Measurements from ENCODE around the gene USP9X. TPM values are rescaled to one million over a fixed set of nuclear protein-coding genes. Genes with fewer than 3 reads are reported as not detected.

Gene USP9X
- total and polyA plus RNA-seq, 10 donors, result 8.0 to 116 (median 87.5) TPM

DNA sequence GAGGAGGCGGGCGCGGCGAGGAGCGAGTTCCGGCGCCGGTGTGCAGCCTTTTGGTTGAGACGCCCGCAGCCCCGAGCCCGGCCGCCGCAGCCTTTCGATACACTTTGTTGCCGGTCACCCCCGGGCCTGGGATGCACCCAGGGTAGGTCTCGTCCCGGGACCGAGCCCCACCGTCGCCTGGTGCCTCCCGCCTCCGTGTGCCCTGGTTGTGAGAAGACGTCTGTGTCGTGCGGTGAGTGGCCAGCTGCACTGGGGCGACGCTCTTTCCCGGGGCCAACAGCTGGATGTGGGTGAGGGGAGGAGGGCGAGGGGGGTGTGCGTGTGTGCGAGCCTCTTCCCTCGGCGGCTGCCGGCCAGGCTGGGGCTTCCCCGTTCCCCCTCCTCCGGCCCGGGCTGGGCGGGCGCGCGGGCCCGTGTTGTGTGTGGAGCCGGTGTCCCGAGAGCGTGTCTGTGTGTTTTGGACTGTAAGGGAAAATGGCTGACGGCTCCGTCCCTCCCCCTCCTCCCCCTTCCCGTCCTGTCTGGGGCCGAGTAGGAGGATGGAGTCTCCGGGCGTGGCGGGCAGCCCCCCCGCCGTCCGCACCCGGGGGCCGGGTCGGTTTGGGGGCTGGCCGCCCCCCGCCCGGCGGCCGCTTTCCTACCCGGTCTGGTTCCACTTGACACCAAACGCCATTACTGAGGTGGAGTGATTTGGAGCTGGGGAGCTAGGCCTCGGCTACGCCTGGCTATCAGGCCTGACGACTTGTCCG lies 807 bp downstream of the USP9X start:
- Histone ChIP-seq H3K36me3 (no peaks in the 10 kb centered on the region), H3K4me3 (peak overlapping the region; percentile 58 to 91 (median 79)), H3K27ac (peak overlapping the region; percentile 95 to 100 (median 99)), H3K27me3 (replicated peaks in 1 of 7) (no peaks in the 10 kb centered on the region), H3K4me1 (peaks cover 17 to 56% (median 40%) of the 10 kb centered on the region in 6 donors), H3K9me3 (no peaks in the 10 kb centered on the region)
- 0 to 8% (median 1%) methylated on average over 18 to 66 of the region's 71 CpGs for WGBS, 5 donors
- intact Hi-C loops (cut with DNase I; ENCODE audit: low total_unique reads), result no loop called here
- no peak for TF ChIP-seq POLR2AphosphoS5 (IDR thresholded peaks at IDR 0.05)
- TF ChIP-seq, protein P1, sequence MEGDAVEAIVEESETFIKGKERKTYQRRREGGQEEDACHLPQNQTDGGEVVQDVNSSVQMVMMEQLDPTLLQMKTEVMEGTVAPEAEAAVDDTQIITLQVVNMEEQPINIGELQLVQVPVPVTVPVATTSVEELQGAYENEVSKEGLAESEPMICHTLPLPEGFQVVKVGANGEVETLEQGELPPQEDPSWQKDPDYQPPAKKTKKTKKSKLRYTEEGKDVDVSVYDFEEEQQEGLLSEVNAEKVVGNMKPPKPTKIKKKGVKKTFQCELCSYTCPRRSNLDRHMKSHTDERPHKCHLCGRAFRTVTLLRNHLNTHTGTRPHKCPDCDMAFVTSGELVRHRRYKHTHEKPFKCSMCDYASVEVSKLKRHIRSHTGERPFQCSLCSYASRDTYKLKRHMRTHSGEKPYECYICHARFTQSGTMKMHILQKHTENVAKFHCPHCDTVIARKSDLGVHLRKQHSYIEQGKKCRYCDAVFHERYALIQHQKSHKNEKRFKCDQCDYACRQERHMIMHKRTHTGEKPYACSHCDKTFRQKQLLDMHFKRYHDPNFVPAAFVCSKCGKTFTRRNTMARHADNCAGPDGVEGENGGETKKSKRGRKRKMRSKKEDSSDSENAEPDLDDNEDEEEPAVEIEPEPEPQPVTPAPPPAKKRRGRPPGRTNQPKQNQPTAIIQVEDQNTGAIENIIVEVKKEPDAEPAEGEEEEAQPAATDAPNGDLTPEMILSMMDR (IDR thresholded peaks at IDR 0.05 in 8 of 11, conservative IDR thresholded peaks at IDR 0.05 in 3 of 11), result no peak
- peak in 1 of 3 donors; percentile 46 for TF ChIP-seq POLR2A (IDR thresholded peaks at IDR 0.05)
- DNase-seq, result peak; percentile 92

DNA sequence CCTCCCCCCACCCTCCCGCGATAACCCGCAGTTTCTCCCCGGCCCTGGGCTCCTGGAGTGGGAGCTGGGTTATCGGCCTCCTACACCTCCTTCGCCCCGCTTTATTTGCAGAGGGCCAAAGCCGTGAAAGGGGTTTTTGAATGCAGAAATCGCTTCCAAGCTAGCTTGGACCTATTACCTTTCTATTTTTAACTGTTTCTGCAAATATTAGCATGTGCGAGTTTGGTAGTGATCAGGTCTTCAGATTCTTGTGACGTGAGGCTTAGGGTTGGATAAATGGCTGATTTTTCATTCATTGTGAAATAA lies 1.3 kb downstream of the USP9X start:
- H3K36me3 ChIP-seq, result no peaks in the 10 kb centered on the region
- intact Hi-C loops (cut with DNase I; ENCODE audit: low total_unique reads), result no loop called here
- no peak for TF ChIP-seq POLR2A (IDR thresholded peaks at IDR 0.05)
- no peak for DNase-seq
- H3K9me3 ChIP-seq, result no peaks in the 10 kb centered on the region
- peak overlapping the region; percentile 58 to 91 (median 79) for H3K4me3 ChIP-seq
- H3K4me1 ChIP-seq, result peaks cover 17 to 60% (median 45%) of the 10 kb centered on the region in 6 donors
- peak overlapping the region; percentile 95 to 100 (median 99) for H3K27ac ChIP-seq
- no peaks in the 10 kb centered on the region for H3K27me3 ChIP-seq (replicated peaks in 1 of 7)
- WGBS, 5 donors, result 0 to 3% (median 2%) methylated on average over 8 to 11 of the region's 11 CpGs

DNA sequence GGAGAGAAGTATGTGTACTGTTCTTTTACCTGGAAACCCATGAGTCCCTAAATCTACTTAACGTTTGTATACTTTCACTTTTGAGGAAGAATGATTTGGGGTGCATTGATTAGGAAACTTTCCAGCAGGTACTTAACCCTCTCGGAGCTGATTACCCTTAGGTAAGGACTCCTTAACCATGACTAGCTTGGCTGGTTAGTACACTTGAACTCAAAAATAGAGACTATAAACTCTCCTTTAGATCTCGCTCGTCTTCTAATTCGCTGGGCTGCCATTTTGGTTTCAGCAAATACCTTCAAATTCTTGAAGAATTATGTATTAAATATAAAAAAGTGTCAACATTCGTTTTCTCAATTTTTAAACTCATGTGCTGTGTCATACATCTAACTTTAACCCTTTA lies 2.0 kb downstream of the USP9X start:
- Histone ChIP-seq H3K36me3 (no peaks in the 10 kb centered on the region), H3K4me1 (peaks cover 17 to 65% (median 51%) of the 10 kb centered on the region in 6 donors), H3K27ac (peak overlapping the region in 7 of 8 donors; percentile 95 to 100 (median 99)), H3K27me3 (replicated peaks in 1 of 7) (no peaks in the 10 kb centered on the region), H3K9me3 (no peaks in the 10 kb centered on the region), H3K4me3 (peak overlapping the region; percentile 58 to 91 (median 79))
- no peak for DNase-seq
- intact Hi-C loops (cut with DNase I; ENCODE audit: low total_unique reads), result no loop called here
- WGBS, 5 donors, result 4 to 46% (median 10%) methylated on average over 6 of the region's 6 CpGs
- TF ChIP-seq POLR2A (IDR thresholded peaks at IDR 0.05) (no peak), POLR2AphosphoS5 (IDR thresholded peaks at IDR 0.05) (no peak)
- TF ChIP-seq, protein P1 (IDR thresholded peaks at IDR 0.05 in 8 of 11, conservative IDR thresholded peaks at IDR 0.05 in 3 of 11), result no peak

DNA sequence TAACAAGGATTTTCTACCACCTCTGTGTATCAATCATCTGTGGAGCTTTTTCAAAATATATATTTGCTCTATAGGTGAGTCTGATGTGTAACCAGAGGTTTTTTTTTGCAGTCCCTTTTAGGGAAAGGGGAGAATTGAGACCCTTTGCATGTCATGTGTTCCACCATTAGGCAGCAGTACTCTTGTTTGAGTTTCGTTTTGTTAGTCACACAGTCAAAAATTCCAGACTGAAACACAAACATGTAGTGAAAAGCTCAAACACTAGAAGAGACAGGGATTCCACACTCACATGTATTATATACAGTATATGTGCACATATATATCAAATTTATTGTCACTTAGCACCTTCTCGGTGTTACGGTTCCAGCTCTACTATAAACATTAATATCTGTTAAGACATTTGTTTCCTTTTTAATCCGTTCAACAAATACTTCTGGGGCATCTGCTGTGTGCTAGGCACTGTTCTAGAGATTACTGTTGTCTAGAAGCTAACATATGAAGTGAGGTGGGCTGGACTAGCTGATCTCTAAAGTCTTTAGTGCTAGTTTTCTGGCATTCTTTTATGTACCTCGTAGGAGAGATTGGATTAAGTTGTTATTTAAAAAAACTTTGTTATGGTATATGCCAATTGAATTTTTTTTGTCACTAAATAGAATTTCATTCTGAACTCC lies 5.5 kb downstream of the USP9X start:
- TF ChIP-seq, protein P1 (IDR thresholded peaks at IDR 0.05 in 8 of 11, conservative IDR thresholded peaks at IDR 0.05 in 3 of 11), result no peak
- TF ChIP-seq POLR2AphosphoS5 (IDR thresholded peaks at IDR 0.05) (no peak), POLR2A (IDR thresholded peaks at IDR 0.05) (no peak)
- peaks cover 17 to 86% (median 77%) of the 10 kb centered on the region in 6 donors for H3K4me1 ChIP-seq
- DNase-seq, result no peak
- H3K27ac ChIP-seq, result no peak overlapping the region
- H3K4me3 ChIP-seq, result peak overlapping the region in 1 of 8 donors; percentile 23
- H3K36me3 ChIP-seq, result peaks cover 0 to 8% (median 0%) of the 10 kb centered on the region in 6 donors
- no peaks in the 10 kb centered on the region for H3K27me3 ChIP-seq (replicated peaks in 1 of 7)
- H3K9me3 ChIP-seq, result no peaks in the 10 kb centered on the region
- intact Hi-C loops (cut with DNase I; ENCODE audit: low total_unique reads), result no loop called here
- 31 to 68% (median 41%) methylated on average over 5 of the region's 5 CpGs for WGBS, 5 donors

Measured in spleen (tissue), 11 donors.